Measurements from ENCODE around the gene PLPP1. TPM values are rescaled to one million over a fixed set of nuclear protein-coding genes. Genes with fewer than 3 reads are reported as not detected.
A peak's percentile ranks its signal among the peaks of the same experiment; 100 is the strongest.

Gene PLPP1
- total and polyA plus RNA-seq, 4 donors, result 51.9 to 129 (median 60.7) TPM

DNA sequence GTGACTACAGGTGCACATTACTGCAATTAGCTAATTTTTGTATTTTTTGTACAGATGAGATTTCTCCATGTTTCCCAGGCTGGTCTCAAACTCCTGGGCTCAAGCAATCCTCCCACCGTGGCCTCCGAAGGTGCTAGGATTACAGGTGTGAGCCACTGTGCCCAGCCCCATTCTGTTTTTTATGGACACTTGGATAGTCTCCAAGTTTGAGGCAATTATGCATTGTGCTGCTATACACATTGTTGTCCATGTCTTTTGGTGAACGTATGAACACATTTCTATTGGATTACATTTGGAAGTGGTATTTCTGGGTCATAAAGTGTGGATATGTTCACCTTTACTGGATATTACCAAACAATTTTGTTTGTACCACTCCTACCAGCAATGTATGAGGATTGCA lies 22.4 kb upstream of the PLPP1 start:
- H3K27me3 ChIP-seq (ENCODE audit: control insufficient read depth in 3 of 3, insufficient read depth in 3 of 3, low read length in 2 of 3), result no peaks in the 10 kb centered on the region
- no peak overlapping the region for H3K4me3 ChIP-seq
- no peak overlapping the region for H3K27ac ChIP-seq (ENCODE audit: low read depth in 1 of 2, low read length in 1 of 2)
- H3K9me3 ChIP-seq (ENCODE audit: control insufficient read depth in 4 of 4, insufficient read depth in 3 of 4, low read length in 3 of 4), result no peaks in the 10 kb centered on the region
- H3K4me1 ChIP-seq (ENCODE audit: control insufficient read depth in 5 of 5, insufficient read depth in 5 of 5, low read length in 5 of 5), result peaks cover 0 to 12% (median 3%) of the 10 kb centered on the region in 5 donors
- TF ChIP-seq, protein P1, sequence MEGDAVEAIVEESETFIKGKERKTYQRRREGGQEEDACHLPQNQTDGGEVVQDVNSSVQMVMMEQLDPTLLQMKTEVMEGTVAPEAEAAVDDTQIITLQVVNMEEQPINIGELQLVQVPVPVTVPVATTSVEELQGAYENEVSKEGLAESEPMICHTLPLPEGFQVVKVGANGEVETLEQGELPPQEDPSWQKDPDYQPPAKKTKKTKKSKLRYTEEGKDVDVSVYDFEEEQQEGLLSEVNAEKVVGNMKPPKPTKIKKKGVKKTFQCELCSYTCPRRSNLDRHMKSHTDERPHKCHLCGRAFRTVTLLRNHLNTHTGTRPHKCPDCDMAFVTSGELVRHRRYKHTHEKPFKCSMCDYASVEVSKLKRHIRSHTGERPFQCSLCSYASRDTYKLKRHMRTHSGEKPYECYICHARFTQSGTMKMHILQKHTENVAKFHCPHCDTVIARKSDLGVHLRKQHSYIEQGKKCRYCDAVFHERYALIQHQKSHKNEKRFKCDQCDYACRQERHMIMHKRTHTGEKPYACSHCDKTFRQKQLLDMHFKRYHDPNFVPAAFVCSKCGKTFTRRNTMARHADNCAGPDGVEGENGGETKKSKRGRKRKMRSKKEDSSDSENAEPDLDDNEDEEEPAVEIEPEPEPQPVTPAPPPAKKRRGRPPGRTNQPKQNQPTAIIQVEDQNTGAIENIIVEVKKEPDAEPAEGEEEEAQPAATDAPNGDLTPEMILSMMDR (IDR thresholded peaks at IDR 0.05; ENCODE audit: control extremely low read depth, extremely low read depth), result no peak
- ATAC-seq (ENCODE audit: insufficient read depth, low FRiP score) (no peak), DNase-seq (no peak)
- no peak overlapping the region for H3K9ac ChIP-seq (ENCODE audit: insufficient read depth in 1 of 2, low read length in 2 of 2)
- 94 to 96% methylated on average over 3 of the region's 3 CpGs for WGBS, 2 donors
- H3K36me3 ChIP-seq (ENCODE audit: control insufficient read depth in 4 of 4, insufficient read depth in 4 of 4, low read length in 4 of 4), result no peaks in the 10 kb centered on the region

GRCh38 chr5:55554585-55555202 lies 19.9 kb upstream of the PLPP1 start:
- Histone ChIP-seq H3K9ac (ENCODE audit: insufficient read depth in 1 of 2, low read length in 2 of 2) (no peak overlapping the region), H3K9me3 (ENCODE audit: control insufficient read depth in 4 of 4, insufficient read depth in 3 of 4, low read length in 3 of 4) (no peaks in the 10 kb centered on the region), H3K4me1 (ENCODE audit: control insufficient read depth in 5 of 5, insufficient read depth in 5 of 5, low read length in 5 of 5) (peaks cover 0 to 12% (median 3%) of the 10 kb centered on the region in 5 donors), H3K36me3 (ENCODE audit: control insufficient read depth in 4 of 4, insufficient read depth in 4 of 4, low read length in 4 of 4) (no peaks in the 10 kb centered on the region), H3K27me3 (ENCODE audit: control insufficient read depth in 3 of 3, insufficient read depth in 3 of 3, low read length in 2 of 3) (no peaks in the 10 kb centered on the region), H3K27ac (ENCODE audit: low read depth in 1 of 2, low read length in 1 of 2) (no peak overlapping the region), H3K4me3 (no peak overlapping the region)
- TF ChIP-seq, protein P1 (IDR thresholded peaks at IDR 0.05; ENCODE audit: control extremely low read depth, extremely low read depth), result no peak
- DNase-seq, result peak in 1 of 3 donors; percentile 34
- no peak for ATAC-seq (ENCODE audit: insufficient read depth, low FRiP score)
- 60 to 82% methylated on average over 2 of the region's 2 CpGs for WGBS, 2 donors

DNA sequence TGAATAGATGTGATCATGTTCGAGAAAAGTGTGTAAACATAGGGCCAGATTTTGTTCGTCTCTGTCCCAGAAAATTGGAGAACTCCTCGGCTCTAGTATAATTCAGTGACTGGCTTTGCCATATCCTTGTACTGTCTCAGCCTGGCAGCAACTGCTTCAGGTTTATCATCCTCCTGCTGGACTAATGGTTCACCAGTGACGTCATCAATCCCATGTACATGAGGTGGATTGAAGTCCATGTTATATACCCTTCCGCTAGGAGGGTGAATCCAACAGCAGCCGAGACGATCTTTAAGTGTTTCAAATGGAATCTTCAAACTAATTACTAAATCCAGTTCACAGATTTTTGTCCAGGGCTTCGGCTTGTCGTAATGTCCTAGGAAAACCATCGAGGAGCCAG lies 17.1 kb upstream of the PLPP1 start:
- ATAC-seq (ENCODE audit: insufficient read depth, low FRiP score) (no peak), DNase-seq (no peak)
- Histone ChIP-seq H3K9ac (ENCODE audit: insufficient read depth in 1 of 2, low read length in 2 of 2) (no peak overlapping the region), H3K4me1 (ENCODE audit: control insufficient read depth in 5 of 5, insufficient read depth in 5 of 5, low read length in 5 of 5) (peaks cover 0 to 12% (median 3%) of the 10 kb centered on the region in 5 donors), H3K27ac (ENCODE audit: low read depth in 1 of 2, low read length in 1 of 2) (no peak overlapping the region), H3K4me3 (no peak overlapping the region), H3K9me3 (ENCODE audit: control insufficient read depth in 4 of 4, insufficient read depth in 3 of 4, low read length in 3 of 4) (no peaks in the 10 kb centered on the region), H3K27me3 (ENCODE audit: control insufficient read depth in 3 of 3, insufficient read depth in 3 of 3, low read length in 2 of 3) (no peaks in the 10 kb centered on the region), H3K36me3 (ENCODE audit: control insufficient read depth in 4 of 4, insufficient read depth in 4 of 4, low read length in 4 of 4) (no peaks in the 10 kb centered on the region)
- WGBS, 2 donors, result 94 to 96% methylated on average over 10 of the region's 10 CpGs
- TF ChIP-seq, protein P1 (IDR thresholded peaks at IDR 0.05; ENCODE audit: control extremely low read depth, extremely low read depth), result no peak

GRCh38 chr5:55551358-55551757 lies 16.6 kb upstream of the PLPP1 start:
- Histone ChIP-seq H3K4me3 (no peak overlapping the region), H3K4me1 (ENCODE audit: control insufficient read depth in 5 of 5, insufficient read depth in 5 of 5, low read length in 5 of 5) (peaks cover 0 to 12% (median 3%) of the 10 kb centered on the region in 5 donors), H3K36me3 (ENCODE audit: control insufficient read depth in 4 of 4, insufficient read depth in 4 of 4, low read length in 4 of 4) (no peaks in the 10 kb centered on the region), H3K9ac (ENCODE audit: insufficient read depth in 1 of 2, low read length in 2 of 2) (no peak overlapping the region), H3K27me3 (ENCODE audit: control insufficient read depth in 3 of 3, insufficient read depth in 3 of 3, low read length in 2 of 3) (no peaks in the 10 kb centered on the region), H3K27ac (ENCODE audit: low read depth in 1 of 2, low read length in 1 of 2) (no peak overlapping the region), H3K9me3 (ENCODE audit: control insufficient read depth in 4 of 4, insufficient read depth in 3 of 4, low read length in 3 of 4) (no peaks in the 10 kb centered on the region)
- 79 to 86% methylated on average over 7 of the region's 7 CpGs for WGBS, 2 donors
- TF ChIP-seq, protein P1 (IDR thresholded peaks at IDR 0.05; ENCODE audit: control extremely low read depth, extremely low read depth), result no peak
- ATAC-seq (ENCODE audit: insufficient read depth, low FRiP score), result no peak
- no peak for DNase-seq

Data from lung (tissue), 12 donors.